Motor neuron (in vitro differentiated cells): ENCODE measurements around the gene PARD3. TPM values are rescaled to one million over a fixed set of nuclear protein-coding genes. Genes with fewer than 3 reads are reported as not detected.

ENCODE experiments used
- ATAC-seq, 8 experiments: fragments of 200-7000 bp; cut with Tn5 transposase; replicated peaks in 6 of 8; 2 replicates each; pipeline ENCODE4 v1.8.0; 2021; ENCODE audit warnings: mild to moderate bottlenecking in 8 of 8, moderate library complexity in 8 of 8
- H3K27ac ChIP-seq, 2 donors: fragments of 250-450 bp; sonication (Bioruptor Pico); 2 replicates each; pipeline ENCODE4 v1.9.0; 2021; ENCODE audit warnings: antibody characterized with exemption in 2 of 2, mild to moderate bottlenecking in 2 of 2, moderate library complexity in 1 of 2
- H3K4me1 ChIP-seq, 2 donors: fragments of 250-450 bp; sonication (Bioruptor Pico); replicated peaks in 1 of 2; 2 replicates each; pipeline ENCODE4 v1.6.1; 2021; ENCODE audit warnings: antibody characterized with exemption in 2 of 2, mild to moderate bottlenecking in 2 of 2, moderate library complexity in 1 of 2
- H3K4me3 ChIP-seq, 5 donors: fragments of 250-450 bp; sonication (Bioruptor Pico); 2 replicates each; pipeline ENCODE4 v1.9.0; 2021; ENCODE audit warnings: antibody characterized with exemption in 5 of 5, mild to moderate bottlenecking in 5 of 5, moderate library complexity in 4 of 5
- WGBS, 10 experiments: fragments of 450-650 bp; shearing (Covaris generic); methylation state at CpG; one replicate each; pipeline ENCODE4 v1.0.0; 2022; 5-methylcytosine and 5-hydroxymethylcytosine counted together
- in situ Hi-C, 9 experiments: fragments of 400-800 bp; cut with MboI; loops; one replicate each; pipeline ENCODE4 v1.15.0; 2021; ENCODE audit warnings: low sequenced_read_pairs in 9 of 9, low pct_unique_long_range_greater_than_20kb in 2 of 9; ENCODE audit not compliant: unreplicated experiment in 9 of 9
- total RNA-seq, 8 experiments: library from RNA; unstranded; fragments of 300-600 nt; gene quantifications; 2 replicates each; pipeline versions ENCODE4 v1.2.3 to v1.2.4, GENCODE V29; 2022

Gene PARD3
- total RNA-seq, 8 experiments from 2014 or later, result 21.5 to 154 (median 34.0) TPM

DNA sequence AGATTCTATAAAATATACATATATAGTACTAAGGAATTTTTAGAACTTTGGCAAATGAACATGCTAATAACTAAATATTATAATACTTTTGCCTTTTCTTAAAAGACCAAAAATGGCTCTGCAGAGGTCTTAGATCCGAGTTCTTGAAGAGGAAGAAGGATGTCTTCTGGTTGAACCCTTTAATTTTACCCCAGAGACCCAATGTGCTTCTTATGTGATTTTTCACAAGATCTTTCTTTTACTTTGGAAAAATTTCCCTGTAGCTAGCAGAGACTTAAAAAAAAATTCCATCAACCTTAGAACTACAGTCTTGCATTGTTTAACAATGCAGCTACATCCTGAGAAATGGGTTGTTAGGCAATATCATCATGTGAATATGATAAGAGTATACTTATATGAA, 663.2 kb downstream of the PARD3 start:
- Histone ChIP-seq H3K4me3 (no peak overlapping the region), H3K27ac (no peak overlapping the region), H3K4me1 (peaks cover 2 to 16% of the 10 kb centered on the region in 2 donors)
- no peak for ATAC-seq
- in situ Hi-C loops, result no loop called here
- 63 to 93% (median 80%) methylated on average over 1 of the region's 1 CpG; no CpG with 5 or more reads in 2 of the 10 experiments for WGBS, 10 experiments

DNA sequence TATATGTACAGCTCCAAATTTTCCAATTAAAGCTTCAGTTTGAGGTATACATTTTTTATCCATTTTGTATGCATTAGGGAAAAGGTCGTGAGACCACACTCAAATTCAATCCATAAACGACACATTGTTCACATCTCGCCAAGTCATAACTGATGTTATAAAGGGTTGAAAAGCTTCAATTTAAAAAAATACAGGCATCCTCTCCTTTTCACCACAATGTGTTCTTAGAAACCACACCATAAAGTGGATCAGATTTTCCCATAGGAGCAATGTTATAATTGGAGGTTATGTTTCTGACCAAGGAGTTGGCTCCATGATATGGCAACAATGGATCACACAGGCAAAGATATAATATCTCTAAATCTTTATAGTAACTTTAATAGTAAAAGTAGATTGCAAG, 663.6 kb downstream of the PARD3 start:
- H3K4me3 ChIP-seq, result no peak overlapping the region
- no peak overlapping the region for H3K27ac ChIP-seq
- peaks cover 2 to 16% of the 10 kb centered on the region in 2 donors for H3K4me1 ChIP-seq
- in situ Hi-C loops, result no loop called here
- WGBS, 10 experiments, result 83 to 100% (median 95%) methylated on average over 1 to 3 of the region's 3 CpGs; no CpG with 5 or more reads in 2 of the 10 experiments
- ATAC-seq, result no peak

GRCh38 chr10:34150103-34150502, 665.0 kb downstream of the PARD3 start:
- in situ Hi-C loops, result no loop called here
- Histone ChIP-seq H3K4me1 (peaks cover 2 to 16% of the 10 kb centered on the region in 2 donors), H3K27ac (no peak overlapping the region), H3K4me3 (no peak overlapping the region)
- no peak for ATAC-seq
- 89 to 100% (median 100%) methylated on average over 1 to 3 of the region's 3 CpGs; no CpG with 5 or more reads in 2 of the 10 experiments for WGBS, 10 experiments

- no peak overlapping the region for H3K27ac ChIP-seq
- in situ Hi-C loops, result no loop called here
- WGBS, 10 experiments, result 83 to 100% (median 93%) methylated on average over 1 to 3 of the region's 3 CpGs; no CpG with 5 or more reads in 3 of the 10 experiments
- peaks cover 0 to 4% of the 10 kb centered on the region in 2 donors for H3K4me1 ChIP-seq
- H3K4me3 ChIP-seq, result no peak overlapping the region
- ATAC-seq, result no peak
Measured at GRCh38 chr10:34148305-34148657, 666.8 kb downstream of the PARD3 start.

- no peak for ATAC-seq
- Histone ChIP-seq H3K4me1 (peaks cover 0 to 4% of the 10 kb centered on the region in 2 donors), H3K27ac (no peak overlapping the region), H3K4me3 (no peak overlapping the region)
- in situ Hi-C loops, result no loop called here
- 25 to 94% (median 71%) methylated on average over 2 to 4 of the region's 4 CpGs; no CpG with 5 or more reads in 1 of the 10 experiments for WGBS, 10 experiments
Measured at GRCh38 chr10:34147641-34148304, 667.3 kb downstream of the PARD3 start.

DNA sequence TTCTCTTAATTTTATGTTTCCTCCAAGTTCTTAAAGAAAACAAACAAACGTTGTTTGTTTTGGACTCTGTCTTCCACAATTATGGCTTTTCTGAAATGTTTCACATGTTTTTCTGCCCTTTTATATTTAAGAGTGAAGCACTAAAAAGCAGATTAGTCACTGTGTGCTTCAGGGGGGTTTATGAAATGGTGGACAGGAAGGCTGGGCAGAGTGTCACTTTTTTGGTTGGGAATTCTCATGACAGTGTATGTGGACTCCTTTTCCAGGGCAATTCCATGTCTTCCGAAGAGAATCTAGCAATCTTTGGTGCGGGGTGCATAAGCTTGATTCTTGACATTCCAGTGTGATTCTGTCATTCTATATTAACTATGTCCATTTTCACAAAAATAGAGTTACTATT, 669.4 kb downstream of the PARD3 start:
- Histone ChIP-seq H3K4me1 (peaks cover 0 to 13% of the 10 kb centered on the region in 2 donors), H3K27ac (no peak overlapping the region), H3K4me3 (no peak overlapping the region)
- in situ Hi-C loops, result no loop called here
- ATAC-seq, result no peak
- 70 to 97% (median 85%) methylated on average over 1 to 3 of the region's 3 CpGs for WGBS, 10 experiments

DNA sequence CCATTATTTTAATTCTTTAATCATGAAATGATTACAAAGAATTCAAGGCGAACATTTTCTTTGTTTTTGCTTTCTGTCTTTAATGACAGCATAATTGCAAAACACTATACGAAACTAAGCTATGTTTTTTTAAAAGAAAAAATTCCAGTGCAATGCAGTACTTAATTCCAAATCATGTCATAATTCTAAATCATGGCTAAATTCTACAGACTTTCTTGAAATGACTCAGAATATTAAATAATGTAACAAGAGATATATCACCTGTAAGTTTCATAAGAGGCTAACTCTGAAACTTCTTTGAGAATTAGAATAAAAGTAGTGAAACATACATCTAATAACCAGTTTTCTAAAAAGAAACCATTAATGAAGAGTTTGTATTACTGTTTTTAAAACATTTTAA, 671.6 kb downstream of the PARD3 start:
- in situ Hi-C loops, result no loop called here

GRCh38 chr10:34141032-34141680, 673.9 kb downstream of the PARD3 start:
- peak in 5 of 8 experiments; percentile 13 to 67 (median 50) for ATAC-seq
- Histone ChIP-seq H3K27ac (no peak overlapping the region), H3K4me1 (peaks cover 9 to 29% of the 10 kb centered on the region in 2 donors), H3K4me3 (no peak overlapping the region)
- WGBS, 10 experiments, result 54 to 100% (median 71%) methylated on average over 1 to 2 of the region's 2 CpGs
- in situ Hi-C loops, result no loop called here

More for the DNA sequence above, 671.6 kb downstream of the PARD3 start:
- peaks cover 9 to 29% of the 10 kb centered on the region in 2 donors for H3K4me1 ChIP-seq
- 36 to 100% (median 93%) methylated on average over 1 to 2 of the region's 2 CpGs for WGBS, 10 experiments
- H3K27ac ChIP-seq, result no peak overlapping the region
- H3K4me3 ChIP-seq, result no peak overlapping the region
- no peak for ATAC-seq

GRCh38 chr10:34139559-34139958, 675.5 kb downstream of the PARD3 start:
- H3K27ac ChIP-seq, result no peak overlapping the region
- ATAC-seq, result peak in 5 of 8 experiments; percentile 92 to 98 (median 96)
- 14 to 100% (median 50%) methylated on average over 1 to 3 of the region's 3 CpGs; no CpG with 5 or more reads in 1 of the 10 experiments for WGBS, 10 experiments
- H3K4me3 ChIP-seq, result no peak overlapping the region
- peaks cover 10 to 29% of the 10 kb centered on the region in 2 donors for H3K4me1 ChIP-seq
- in situ Hi-C loops, result no loop called here

GRCh38 chr10:34137955-34138354, 677.1 kb downstream of the PARD3 start:
- in situ Hi-C loops, result no loop called here
- Histone ChIP-seq H3K4me3 (no peak overlapping the region), H3K4me1 (peaks cover 11 to 29% of the 10 kb centered on the region in 2 donors), H3K27ac (no peak overlapping the region)
- 80 to 100% (median 100%) methylated on average over 1 to 2 of the region's 2 CpGs; no CpG with 5 or more reads in 3 of the 10 experiments for WGBS, 10 experiments
- ATAC-seq, result no peak

GRCh38 chr10:34137201-34137600, 677.9 kb downstream of the PARD3 start:
- Histone ChIP-seq H3K27ac (no peak overlapping the region), H3K4me3 (no peak overlapping the region), H3K4me1 (peaks cover 11 to 29% of the 10 kb centered on the region in 2 donors)
- 80 to 100% (median 91%) methylated on average over 1 to 6 of the region's 7 CpGs; no CpG with 5 or more reads in 4 of the 10 experiments for WGBS, 10 experiments
- in situ Hi-C loops, result no loop called here
- ATAC-seq, result no peak

DNA sequence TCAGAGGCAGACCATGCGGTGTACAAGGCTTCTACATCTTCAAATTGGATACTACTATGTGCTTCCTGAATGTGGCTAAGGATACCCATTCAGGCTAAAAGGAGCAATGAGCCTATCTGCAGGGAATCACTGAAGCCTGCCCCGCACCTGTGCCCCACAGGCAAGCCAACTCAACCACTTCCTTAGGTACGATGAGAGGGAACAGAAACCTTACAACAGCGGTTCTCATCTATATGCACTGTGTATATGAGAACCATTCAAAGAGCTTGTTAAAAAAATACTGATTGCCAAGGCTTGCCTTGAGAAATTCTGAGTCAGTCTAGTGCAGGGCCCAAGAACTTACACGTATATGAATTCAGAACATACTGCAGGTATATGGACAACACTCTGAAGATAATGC, 679.6 kb downstream of the PARD3 start:
- peaks cover 11 to 23% of the 10 kb centered on the region in 2 donors for H3K4me1 ChIP-seq
- in situ Hi-C loops, result no loop called here
- H3K27ac ChIP-seq, result no peak overlapping the region
- ATAC-seq, result no peak
- H3K4me3 ChIP-seq, result no peak overlapping the region
- WGBS, 10 experiments, result 80 to 100% (median 95%) methylated on average over 1 to 5 of the region's 5 CpGs; no CpG with 5 or more reads in 3 of the 10 experiments

GRCh38 chr10:34134602-34135001, 680.5 kb downstream of the PARD3 start:
- ATAC-seq, result peak in 1 of 8 experiments; percentile 34
- no peak overlapping the region for H3K27ac ChIP-seq
- WGBS, 10 experiments, result 30 to 88% (median 53%) methylated on average over 1 of the region's 1 CpG; no CpG with 5 or more reads in 4 of the 10 experiments
- in situ Hi-C loops, result no loop called here
- peaks cover 8 to 14% of the 10 kb centered on the region in 2 donors for H3K4me1 ChIP-seq
- H3K4me3 ChIP-seq, result no peak overlapping the region
